CD4-positive, CD25-positive, alpha-beta regulatory T cell (primary cell): Measurements from ENCODE around the gene NEURL1B. TPM values are rescaled to one million over a fixed set of nuclear protein-coding genes. Genes with fewer than 3 reads are reported as not detected.

Experiments used
- ATAC-seq, 2 donors: fragments of 150-1000 bp; cut with Tn5 transposase; one replicate each; pipeline ENCODE4 v1.10.0; 2021; ENCODE audit warnings: low read depth in 2 of 2, moderate number of reproducible peaks in 2 of 2, moderate library complexity in 1 of 2
- DNase-seq, 3 donors: peaks; one replicate each; pipeline versions ENCODE4 v3.0.0 to v3.0.0-alpha.2; 2012 to 2022; ENCODE audit warnings: mixed read lengths in 1 of 3
- H3K27ac ChIP-seq: one replicate; pipeline ENCODE4 v1.7.0; 2013; ENCODE audit warnings: mild to moderate bottlenecking, low read length; ENCODE audit not compliant: insufficient read depth, poor library complexity, severe bottlenecking
- H3K27me3 ChIP-seq: one replicate; pipeline ENCODE4 v1.7.0; 2013; ENCODE audit warnings: low read length; ENCODE audit not compliant: control insufficient read depth, insufficient read depth
- H3K36me3 ChIP-seq: one replicate; pipeline ENCODE4 v1.7.0; 2013; ENCODE audit warnings: mild to moderate bottlenecking, low read length, moderate library complexity; ENCODE audit not compliant: control insufficient read depth, insufficient read depth
- H3K4me1 ChIP-seq: 2 replicates; pipeline ENCODE4 v1.7.0; 2013; ENCODE audit warnings: mild to moderate bottlenecking, low read length; ENCODE audit not compliant: insufficient read depth, control insufficient read depth, poor library complexity, severe bottlenecking
- H3K4me3 ChIP-seq: one replicate; pipeline ENCODE4 v1.7.0; 2013; ENCODE audit warnings: low read depth, mild to moderate bottlenecking, low read length, moderate library complexity
- H3K9me3 ChIP-seq, 2 experiments: 1 replicate in 1 of 2; 2 replicates in 1 of 2; pipeline ENCODE4 v1.7.0; 2013; ENCODE audit warnings: low read length in 2 of 2, mild to moderate bottlenecking in 1 of 2, moderate library complexity in 1 of 2; ENCODE audit not compliant: control insufficient read depth in 2 of 2
- H3K27ac Mint-ChIP-seq, 3 donors: one replicate each; pipeline ENCODE4 v1.8.0; 2020 to 2022; ENCODE audit warnings: mild to moderate bottlenecking in 3 of 3, mixed read lengths in 3 of 3, moderate library complexity in 2 of 3
- H3K27me3 Mint-ChIP-seq: one replicate; pipeline ENCODE4 v1.8.0; 2022; ENCODE audit warnings: mild to moderate bottlenecking, mixed read lengths
- H3K36me3 Mint-ChIP-seq: one replicate; pipeline ENCODE4 v1.8.0; 2020; ENCODE audit warnings: mixed read lengths
- H3K4me1 Mint-ChIP-seq, 4 donors: one replicate each; pipeline ENCODE4 v1.8.0; 2020 to 2022; ENCODE audit warnings: mixed read lengths in 4 of 4, mild to moderate bottlenecking in 1 of 4
- H3K4me3 Mint-ChIP-seq, 4 donors: one replicate each; pipeline ENCODE4 v1.8.0; 2020 to 2022; ENCODE audit warnings: mild to moderate bottlenecking in 4 of 4, mixed read lengths in 4 of 4, moderate library complexity in 3 of 4
- H3K9me3 Mint-ChIP-seq, 7 donors: one replicate each; pipeline ENCODE4 v1.8.0; 2020 to 2022; ENCODE audit warnings: mixed read lengths in 7 of 7, mild to moderate bottlenecking in 3 of 7, moderate library complexity in 2 of 7
- polyA plus RNA-seq, 4 donors: library from polyadenylated mRNA; unstranded; fragments of 300-500 nt; fragmentation: Illumina TruSeq; gene quantifications; one replicate each; pipeline ENCODE4 v1.2.3, GENCODE V29; 2021
- total RNA-seq: library from RNA; stranded (reverse); gene quantifications from one replicate; pipeline ENCODE4 v1.2.3, GENCODE V29; 2022

NEURL1B gene
- total and polyA plus RNA-seq, 5 donors from 2014 or later: 0.22 TPM; not detected in 4

- ATAC-seq: no peak
Observed at GRCh38 chr5:172730222-172730621, 89.2 kb downstream of the NEURL1B start.

GRCh38 chr5:172730981-172731679 lies 90.1 kb downstream of the NEURL1B start:
- ATAC-seq: no peak
- DNase-seq: no peak
- Histone ChIP-seq H3K27ac (no peak overlapping the region), H3K4me1 (no peaks in the 10 kb centered on the region), H3K27me3 (no peaks in the 10 kb centered on the region), H3K9me3 (no peaks in the 10 kb centered on the region), H3K36me3 (no peaks in the 10 kb centered on the region), H3K4me3 (no peak overlapping the region)
- H3K4me1 Mint-ChIP-seq: no peaks in the 10 kb centered on the region
- H3K27ac Mint-ChIP-seq: no peak overlapping the region
- H3K9me3 Mint-ChIP-seq: peaks cover 0 to 2% (median 0%) of the 10 kb centered on the region in 7 donors
- H3K4me3 Mint-ChIP-seq: no peak overlapping the region
- no peaks in the 10 kb centered on the region for H3K27me3 Mint-ChIP-seq
- no peaks in the 10 kb centered on the region for H3K36me3 Mint-ChIP-seq

More at GRCh38 chr5:172730222-172730621, 89.2 kb downstream of the NEURL1B start:
- no peaks in the 10 kb centered on the region for H3K9me3 ChIP-seq
- DNase-seq: no peak
- peaks cover 0 to 2% (median 0%) of the 10 kb centered on the region in 7 donors for H3K9me3 Mint-ChIP-seq
- H3K27ac ChIP-seq: no peak overlapping the region
- no peaks in the 10 kb centered on the region for H3K27me3 ChIP-seq
- H3K27ac Mint-ChIP-seq: no peak overlapping the region
- no peaks in the 10 kb centered on the region for H3K27me3 Mint-ChIP-seq
- H3K4me3 ChIP-seq: no peak overlapping the region
- H3K4me1 ChIP-seq: no peaks in the 10 kb centered on the region
- no peaks in the 10 kb centered on the region for H3K36me3 Mint-ChIP-seq
- no peaks in the 10 kb centered on the region for H3K4me1 Mint-ChIP-seq
- H3K4me3 Mint-ChIP-seq: no peak overlapping the region
- H3K36me3 ChIP-seq: no peaks in the 10 kb centered on the region

GRCh38 chr5:172731680-172732074 lies 90.6 kb downstream of the NEURL1B start:
- H3K36me3 ChIP-seq: no peaks in the 10 kb centered on the region
- ATAC-seq (no peak), DNase-seq (no peak)
- no peak overlapping the region for H3K27ac Mint-ChIP-seq
- no peaks in the 10 kb centered on the region for H3K27me3 Mint-ChIP-seq
- no peaks in the 10 kb centered on the region for H3K27me3 ChIP-seq
- H3K36me3 Mint-ChIP-seq: no peaks in the 10 kb centered on the region
- no peak overlapping the region for H3K27ac ChIP-seq
- H3K4me3 Mint-ChIP-seq: no peak overlapping the region
- H3K4me1 Mint-ChIP-seq: no peaks in the 10 kb centered on the region
- peaks cover 0 to 2% (median 0%) of the 10 kb centered on the region in 7 donors for H3K9me3 Mint-ChIP-seq
- H3K4me3 ChIP-seq: no peak overlapping the region
- no peaks in the 10 kb centered on the region for H3K4me1 ChIP-seq
- no peaks in the 10 kb centered on the region for H3K9me3 ChIP-seq

- H3K4me1 Mint-ChIP-seq: no peaks in the 10 kb centered on the region
- peaks cover 0 to 2% (median 0%) of the 10 kb centered on the region in 7 donors for H3K9me3 Mint-ChIP-seq
- ATAC-seq (no peak), DNase-seq (no peak)
- Histone ChIP-seq H3K27me3 (no peaks in the 10 kb centered on the region), H3K4me3 (no peak overlapping the region), H3K4me1 (no peaks in the 10 kb centered on the region), H3K27ac (no peak overlapping the region), H3K36me3 (no peaks in the 10 kb centered on the region), H3K9me3 (no peaks in the 10 kb centered on the region)
- H3K27me3 Mint-ChIP-seq: no peaks in the 10 kb centered on the region
- H3K4me3 Mint-ChIP-seq: no peak overlapping the region
- H3K36me3 Mint-ChIP-seq: no peaks in the 10 kb centered on the region
- H3K27ac Mint-ChIP-seq: peak overlapping the region in 1 of 3 donors; percentile 57
Observed at GRCh38 chr5:172732201-172732865, 91.3 kb downstream of the NEURL1B start.

- Mint-ChIP-seq H3K27ac (peak overlapping the region in 2 of 3 donors; percentile 16 to 57), H3K4me3 (no peak overlapping the region), H3K4me1 (no peaks in the 10 kb centered on the region), H3K27me3 (no peaks in the 10 kb centered on the region), H3K9me3 (peaks cover 0 to 2% (median 0%) of the 10 kb centered on the region in 7 donors), H3K36me3 (no peaks in the 10 kb centered on the region)
- DNase-seq: no peak
- Histone ChIP-seq H3K36me3 (no peaks in the 10 kb centered on the region), H3K4me3 (no peak overlapping the region), H3K27me3 (no peaks in the 10 kb centered on the region), H3K9me3 (no peaks in the 10 kb centered on the region), H3K27ac (no peak overlapping the region), H3K4me1 (no peaks in the 10 kb centered on the region)
- no peak for ATAC-seq
Observed at GRCh38 chr5:172733131-172733973, 92.3 kb downstream of the NEURL1B start.

- Histone ChIP-seq H3K27ac (no peak overlapping the region), H3K27me3 (no peaks in the 10 kb centered on the region), H3K4me1 (no peaks in the 10 kb centered on the region), H3K36me3 (no peaks in the 10 kb centered on the region), H3K4me3 (no peak overlapping the region), H3K9me3 (no peaks in the 10 kb centered on the region)
- ATAC-seq: no peak
- Mint-ChIP-seq H3K27ac (peak overlapping the region in 1 of 3 donors; percentile 43), H3K9me3 (peaks cover 0 to 2% (median 0%) of the 10 kb centered on the region in 7 donors), H3K4me3 (no peak overlapping the region), H3K36me3 (no peaks in the 10 kb centered on the region), H3K27me3 (no peaks in the 10 kb centered on the region), H3K4me1 (no peaks in the 10 kb centered on the region)
- DNase-seq: no peak
Observed at GRCh38 chr5:172733974-172734346, 92.9 kb downstream of the NEURL1B start.

- Mint-ChIP-seq H3K9me3 (no peaks in the 10 kb centered on the region), H3K27ac (peak overlapping the region in 1 of 3 donors; percentile 42), H3K4me1 (no peaks in the 10 kb centered on the region), H3K36me3 (no peaks in the 10 kb centered on the region), H3K27me3 (no peaks in the 10 kb centered on the region), H3K4me3 (no peak overlapping the region)
- ATAC-seq (no peak), DNase-seq (no peak)
- H3K27ac ChIP-seq: no peak overlapping the region
- no peaks in the 10 kb centered on the region for H3K4me1 ChIP-seq
- no peaks in the 10 kb centered on the region for H3K36me3 ChIP-seq
- no peaks in the 10 kb centered on the region for H3K27me3 ChIP-seq
- no peaks in the 10 kb centered on the region for H3K9me3 ChIP-seq
- H3K4me3 ChIP-seq: no peak overlapping the region
Observed at GRCh38 chr5:172735141-172735831, 94.2 kb downstream of the NEURL1B start.
